Ovary (tissue), 9 donors: ENCODE data around the gene PRM1. TPM values are rescaled to one million over a fixed set of nuclear protein-coding genes. Genes with fewer than 3 reads are reported as not detected.

Source experiments
- DNase-seq, 5 donors: peaks; one replicate each; pipeline ENCODE4 v3.0.0-alpha.2; 2019 to 2020
- H3K27ac ChIP-seq, 2 donors: fragments of 200-600 bp; one replicate each; pipeline versions ENCODE4 v1.5.1 to v1.8.0; 2019 to 2022
- H3K27me3 ChIP-seq: fragments of 200-600 bp; one replicate; pipeline ENCODE4 v1.8.0; 2022
- H3K36me3 ChIP-seq: fragments of 200-600 bp; sonication (generic); one replicate; pipeline ENCODE4 v1.5.1; 2019
- H3K4me1 ChIP-seq: one replicate; pipeline ENCODE4 v1.8.1; 2013; ENCODE audit warnings: mild to moderate bottlenecking, moderate library complexity; ENCODE audit not compliant: insufficient read depth
- H3K4me3 ChIP-seq: fragments of 200-600 bp; sonication (generic); one replicate; pipeline ENCODE4 v1.5.1; 2017
- H3K9me3 ChIP-seq, 2 donors: fragments of 200-600 bp in 1 of 2; sonication (generic) in 1 of 2; one replicate each; pipeline versions ENCODE4 v1.5.1 to v1.8.1; 2013 to 2019; ENCODE audit warnings: mild to moderate bottlenecking in 1 of 2, moderate library complexity in 1 of 2
- CTCF ChIP-seq, 3 donors: fragments of 450-650 bp in 2 of 3; fragments of 200-600 bp in 1 of 3; IDR thresholded peaks; one replicate each; pipeline versions ENCODE4 v1.5.1 to v1.8.0; 2016 to 2022; ENCODE audit warnings: antibody characterized with exemption in 3 of 3, mild to moderate bottlenecking in 1 of 3
- EP300 ChIP-seq: sonication (generic); formaldehyde crosslinking; IDR thresholded peaks from one replicate; pipeline ENCODE4 v1.6.1; 2017; ENCODE audit warnings: antibody characterized with exemption
- POLR2A ChIP-seq: fragments of 450-650 bp; IDR thresholded peaks from one replicate; pipeline ENCODE4 v1.6.1; 2017; ENCODE audit warnings: antibody characterized with exemption, mild to moderate bottlenecking, moderate library complexity
- WGBS, 3 donors: extraction: QIAGEN DNeasy Blood & Tissue Kit in 1 of 3; methylation state at CpG; one replicate each; pipeline versions ENCODE4 v1.1.5 to v1.1.7; 2013 to 2017; 5-methylcytosine and 5-hydroxymethylcytosine counted together
- intact Hi-C, 4 donors: fragments of 100-400 bp; cut with DNase I; formaldehyde crosslinking; loops; one replicate each; pipeline versions ENCODE4 v1.11.0 to v1.15.1; 2022 to 2023
- polyA plus RNA-seq, 2 donors: library from polyadenylated mRNA; stranded (reverse); fragments of 200-250 nt in 1 of 2; fragments of 350-450 nt in 1 of 2; fragmentation: Illumina TruSeq in 1 of 2; extraction: RNeasy Lipid Tissue Mini Kit (QIAGEN cat#74804) in 1 of 2; gene quantifications; one replicate each; pipeline ENCODE4 v1.2.3, GENCODE V29; 2013 to 2014
- total RNA-seq, 7 donors: library from RNA; depleted of rRNA in 2 of 7; stranded (reverse); fragments of >200 nt in 2 of 7; fragmentation: NEBNext Ultra II Directional in 3 of 7; extraction: Animal tissue kit (Norgen Biotek cat#: 25700) in 3 of 7; gene quantifications; one replicate each; pipeline versions ENCODE4 v1.1.0 to v1.2.4, GENCODE V29; 2016 to 2023
- donor health status: DM: no; HTN: no; CAD: no; lungs with moderate emphysema.
- donor health status: DM: no; HTN: no; CAD: no.
- donor health status: Bipolar disorder and iron deficiency.
- donor health status: DM: yes; HTN: yes; CAD: no.
- donor health status: DM: no; HTN: no; CAD: no.
- donor health status: DM: yes; HTN: yes; CAD: no.

Gene PRM1
- total and polyA plus RNA-seq, 9 donors, result not detected

- DNase-seq, result no peak
- Histone ChIP-seq H3K27ac (no peak overlapping the region), H3K4me3 (no peak overlapping the region), H3K36me3 (no peaks in the 10 kb centered on the region), H3K9me3 (no peaks in the 10 kb centered on the region), H3K4me1 (no peaks in the 10 kb centered on the region), H3K27me3 (no peaks in the 10 kb centered on the region)
- WGBS, 3 donors, result 87 to 95% (median 89%) methylated on average over 8 of the region's 8 CpGs
- intact Hi-C loops, result no loop called here
- TF ChIP-seq EP300, result no peak
- no peak for TF ChIP-seq POLR2A
- TF ChIP-seq CTCF (IDR thresholded peaks at IDR 0.05), result no peak
These were observed 47.3 kb downstream of the PRM1 start for GRCh38 chr16:11233727-11234376.

- DNase-seq, result no peak
- H3K4me1 ChIP-seq, result no peaks in the 10 kb centered on the region
- no peaks in the 10 kb centered on the region for H3K9me3 ChIP-seq
- H3K27ac ChIP-seq, result no peak overlapping the region
- no peak for TF ChIP-seq CTCF (IDR thresholded peaks at IDR 0.05)
- TF ChIP-seq EP300, result no peak
- no peak for TF ChIP-seq POLR2A
- WGBS, 3 donors, result 75 to 78% (median 75%) methylated on average over 35 of the region's 35 CpGs
- intact Hi-C loops, result no loop called here
- H3K27me3 ChIP-seq, result no peaks in the 10 kb centered on the region
- no peaks in the 10 kb centered on the region for H3K36me3 ChIP-seq
- no peak overlapping the region for H3K4me3 ChIP-seq
These were observed 48.0 kb downstream of the PRM1 start for GRCh38 chr16:11232852-11233726.

GRCh38 chr16:11232302-11232851 lies 48.8 kb downstream of the PRM1 start:
- no peak for DNase-seq
- 79 to 90% (median 85%) methylated on average over 2 of the region's 3 CpGs for WGBS, 3 donors
- no peak overlapping the region for H3K4me3 ChIP-seq
- no peaks in the 10 kb centered on the region for H3K27me3 ChIP-seq
- no peaks in the 10 kb centered on the region for H3K4me1 ChIP-seq
- TF ChIP-seq EP300, result no peak
- TF ChIP-seq CTCF (IDR thresholded peaks at IDR 0.05), result no peak
- TF ChIP-seq POLR2A, result no peak
- intact Hi-C loops, result no loop called here
- no peak overlapping the region for H3K27ac ChIP-seq
- H3K36me3 ChIP-seq, result no peaks in the 10 kb centered on the region
- no peaks in the 10 kb centered on the region for H3K9me3 ChIP-seq

- no peak for TF ChIP-seq EP300
- TF ChIP-seq CTCF (IDR thresholded peaks at IDR 0.05), result no peak
- no peak for TF ChIP-seq POLR2A
These were observed 49.7 kb downstream of the PRM1 start for GRCh38 chr16:11231367-11231970.

More at GRCh38 chr16:11231367-11231970, 49.7 kb downstream of the PRM1 start:
- no peaks in the 10 kb centered on the region for H3K36me3 ChIP-seq
- intact Hi-C loops, result no loop called here
- H3K4me1 ChIP-seq, result no peaks in the 10 kb centered on the region
- 51 to 61% (median 54%) methylated on average over 10 of the region's 10 CpGs for WGBS, 3 donors
- DNase-seq, result no peak
- no peak overlapping the region for H3K4me3 ChIP-seq
- H3K27ac ChIP-seq, result no peak overlapping the region
- H3K27me3 ChIP-seq, result no peaks in the 10 kb centered on the region
- no peaks in the 10 kb centered on the region for H3K9me3 ChIP-seq
